C4-2B (cell line): ENCODE data around the gene MGST3.

Experiments
- ZFX ChIP-seq: fragments of 450-650 bp; IDR thresholded peaks from 2 replicates; pipeline ENCODE4 v1.6.1; 2017
- TF ChIP-seq, protein P1 (sequence below): fragments of 450-650 bp; conservative IDR thresholded peaks from 2 replicates; pipeline ENCODE4 v1.5.1; 2017; ENCODE audit warnings: mild to moderate bottlenecking

GRCh38 chr1:165600793-165601192 lies 30.2 kb upstream of the MGST3 start:
- TF ChIP-seq, protein P1, sequence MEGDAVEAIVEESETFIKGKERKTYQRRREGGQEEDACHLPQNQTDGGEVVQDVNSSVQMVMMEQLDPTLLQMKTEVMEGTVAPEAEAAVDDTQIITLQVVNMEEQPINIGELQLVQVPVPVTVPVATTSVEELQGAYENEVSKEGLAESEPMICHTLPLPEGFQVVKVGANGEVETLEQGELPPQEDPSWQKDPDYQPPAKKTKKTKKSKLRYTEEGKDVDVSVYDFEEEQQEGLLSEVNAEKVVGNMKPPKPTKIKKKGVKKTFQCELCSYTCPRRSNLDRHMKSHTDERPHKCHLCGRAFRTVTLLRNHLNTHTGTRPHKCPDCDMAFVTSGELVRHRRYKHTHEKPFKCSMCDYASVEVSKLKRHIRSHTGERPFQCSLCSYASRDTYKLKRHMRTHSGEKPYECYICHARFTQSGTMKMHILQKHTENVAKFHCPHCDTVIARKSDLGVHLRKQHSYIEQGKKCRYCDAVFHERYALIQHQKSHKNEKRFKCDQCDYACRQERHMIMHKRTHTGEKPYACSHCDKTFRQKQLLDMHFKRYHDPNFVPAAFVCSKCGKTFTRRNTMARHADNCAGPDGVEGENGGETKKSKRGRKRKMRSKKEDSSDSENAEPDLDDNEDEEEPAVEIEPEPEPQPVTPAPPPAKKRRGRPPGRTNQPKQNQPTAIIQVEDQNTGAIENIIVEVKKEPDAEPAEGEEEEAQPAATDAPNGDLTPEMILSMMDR, result no peak
- TF ChIP-seq ZFX, result no peak
